Ramos (cell line): ENCODE results near the gene GRIK2.

Experiments
- in situ Hi-C: fragments of 300-500 bp; cut with MboI; formaldehyde crosslinking; loops from one replicate; pipeline ENCODE4 v1.14.3; 2022; ENCODE audit warnings: low sequenced_read_pairs; ENCODE audit not compliant: unreplicated experiment

GRIK2 gene

GRCh38 chr6:101758368-101758767, 364.9 kb downstream of the GRIK2 start:
- in situ Hi-C loops, result no loop called here

GRCh38 chr6:101760843-101761621, 367.5 kb downstream of the GRIK2 start:
- in situ Hi-C loops, result no loop called here

GRCh38 chr6:101762851-101763250, 369.3 kb downstream of the GRIK2 start:
- in situ Hi-C loops, result no loop called here

- in situ Hi-C loops, result no loop called here
Measured at GRCh38 chr6:101765281-101765680, 371.8 kb downstream of the GRIK2 start.

- in situ Hi-C loops, result no loop called here
Measured at GRCh38 chr6:101770116-101770515, 376.6 kb downstream of the GRIK2 start.

- in situ Hi-C loops, result no loop called here
Measured at GRCh38 chr6:101776919-101777350, 383.4 kb downstream of the GRIK2 start.

GRCh38 chr6:101777646-101778045, 384.1 kb downstream of the GRIK2 start:
- in situ Hi-C loops, result no loop called here

- in situ Hi-C loops, result no loop called here
Measured at GRCh38 chr6:101779051-101779844, 385.7 kb downstream of the GRIK2 start.

- in situ Hi-C loops, result no loop called here
Measured at GRCh38 chr6:101783287-101783686, 389.8 kb downstream of the GRIK2 start.

- in situ Hi-C loops, result no loop called here
Measured at GRCh38 chr6:101784094-101784493, 390.6 kb downstream of the GRIK2 start.

- in situ Hi-C loops, result no loop called here
Measured at GRCh38 chr6:101799531-101799930, 406.0 kb downstream of the GRIK2 start.

- in situ Hi-C loops, result no loop called here
Measured at GRCh38 chr6:101800598-101800997, 407.1 kb downstream of the GRIK2 start.

- in situ Hi-C loops, result no loop called here
Measured at GRCh38 chr6:101803136-101803535, 409.6 kb downstream of the GRIK2 start.

- in situ Hi-C loops, result no loop called here
Measured at GRCh38 chr6:101806241-101806640, 412.7 kb downstream of the GRIK2 start.

GRCh38 chr6:101811108-101811507, 417.6 kb downstream of the GRIK2 start:
- in situ Hi-C loops, result no loop called here

GRCh38 chr6:101816716-101817115, 423.2 kb downstream of the GRIK2 start:
- in situ Hi-C loops, result no loop called here

- in situ Hi-C loops, result no loop called here
Measured at GRCh38 chr6:101818051-101818450, 424.5 kb downstream of the GRIK2 start.

- in situ Hi-C loops, result no loop called here
Measured at GRCh38 chr6:101824551-101825345, 431.2 kb downstream of the GRIK2 start.

- in situ Hi-C loops, result no loop called here
Measured at GRCh38 chr6:101826269-101826668, 432.8 kb downstream of the GRIK2 start.

- in situ Hi-C loops, result no loop called here
Measured at GRCh38 chr6:101826678-101827077, 433.2 kb downstream of the GRIK2 start.
